Measurements from ENCODE around the gene MAF. TPM values are rescaled to one million over a fixed set of nuclear protein-coding genes. Genes with fewer than 3 reads are reported as not detected.

Gene MAF
- total and polyA plus RNA-seq, 2 of the 13 experiments (the other 11 are each of a cell fraction or from before 2014, with no cell fraction given): 0.07 to 0.31 TPM

DNA sequence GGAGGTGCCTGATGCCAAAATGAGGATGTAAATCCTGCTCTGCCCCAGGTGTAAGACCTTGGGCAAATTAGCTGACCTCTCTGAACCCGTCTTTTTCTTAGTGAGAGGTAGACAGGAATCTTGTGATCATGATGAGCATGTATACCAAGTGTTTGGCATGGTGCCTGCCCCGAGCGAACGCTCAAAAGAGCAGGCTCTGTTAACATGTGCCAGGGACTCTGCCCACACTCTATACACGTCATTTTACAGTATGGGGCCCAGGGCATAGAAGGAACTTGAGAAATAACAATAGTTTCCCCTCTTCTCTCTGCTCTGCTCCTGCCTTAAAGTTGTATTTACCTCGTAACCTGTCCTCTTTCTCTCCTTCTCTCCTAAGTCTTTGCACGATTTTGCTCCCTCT lies 9.3 kb upstream of the MAF start:
- no TSS peak for BruUV-seq (replicated peaks)
- Histone ChIP-seq H3K36me3 (replicated peaks in 1 of 2; ENCODE audit: control insufficient read depth in 1 of 2, insufficient read depth in 2 of 2, low read length in 2 of 2) (no peaks in the 10 kb centered on the region), H3K4me1 (ENCODE audit: insufficient read depth, low read length) (no peaks in the 10 kb centered on the region), H3K27ac (ENCODE audit: extremely low read length, insufficient read depth, low read length) (no peak overlapping the region), H4K20me1 (ENCODE audit: insufficient read depth, low read length) (no peaks in the 10 kb centered on the region), H3K9ac (ENCODE audit: insufficient read depth, low read depth, low read length) (no peak overlapping the region), H3K79me2 (ENCODE audit: insufficient read depth, low read length) (no peaks in the 10 kb centered on the region), H2AFZ (ENCODE audit: low read length) (no peak overlapping the region), H3K27me3 (ENCODE audit: control insufficient read depth in 1 of 2, insufficient read depth in 2 of 2, low read length in 2 of 2) (peaks cover 0 to 3% of the 10 kb centered on the region in 2 experiments; a peak in 2 of 5 replicates), H3K4me3 (replicated peaks in 1 of 3; ENCODE audit: insufficient read depth in 1 of 3, low read depth in 2 of 3, low read length in 3 of 3) (no peak overlapping the region), H3K9me3 (ENCODE audit: low read length) (no peaks in the 10 kb centered on the region), H3K4me2 (ENCODE audit: low read depth, low read length) (no peak overlapping the region)
- WGBS (ENCODE audit: low lambda C conversion rate): 25% methylated on average over 7 of the region's 7 CpGs
- POLR2A ChIA-PET: no interaction called here
- ATAC-seq: no peak
- in situ Hi-C loops (cut with HindIII; ENCODE audit: extremely low pct_ligation_motif_present, low pct_unique_long_range_greater_than_20kb) (loop anchor here (10.0 to 25.0 kb wide), 3 partner anchors 685 to 1373 kb away; no protein-coding TSS in a partner anchor), intact Hi-C loops (cut with micrococcal nuclease; ENCODE audit: unreplicated experiment) (loop anchor here (10.0 kb wide), 1 partner anchor 1105 kb away; no protein-coding TSS in a partner anchor)
- TF ChIP-seq STAG1 (CRISPR knock-in tag; IDR thresholded peaks at IDR 0.05) (no peak), CC2D1A (CRISPR knock-in tag; IDR thresholded peaks at IDR 0.05) (no peak), NR2F6 (IDR thresholded peaks at IDR 0.05) (no peak), NR2F6 (CRISPR knock-in tag; IDR thresholded peaks at IDR 0.05) (no peak), ZNF598 (CRISPR knock-in tag; IDR thresholded peaks at IDR 0.05; ENCODE audit: borderline replicate concordance) (no peak), EHMT2 (IDR thresholded peaks at IDR 0.05; ENCODE audit: borderline replicate concordance, low read depth, low read length) (no peak), ZNF34 (CRISPR knock-in tag; IDR thresholded peaks at IDR 0.05; ENCODE audit: borderline replicate concordance) (no peak), SNAPC2 (CRISPR knock-in tag; IDR thresholded peaks at IDR 0.05) (no peak), TAF1 (CRISPR knock-in tag; IDR thresholded peaks at IDR 0.05) (no peak), ZC3H13 (CRISPR knock-in tag; IDR thresholded peaks at IDR 0.05) (no peak)
- TF ChIP-seq, protein P1, sequence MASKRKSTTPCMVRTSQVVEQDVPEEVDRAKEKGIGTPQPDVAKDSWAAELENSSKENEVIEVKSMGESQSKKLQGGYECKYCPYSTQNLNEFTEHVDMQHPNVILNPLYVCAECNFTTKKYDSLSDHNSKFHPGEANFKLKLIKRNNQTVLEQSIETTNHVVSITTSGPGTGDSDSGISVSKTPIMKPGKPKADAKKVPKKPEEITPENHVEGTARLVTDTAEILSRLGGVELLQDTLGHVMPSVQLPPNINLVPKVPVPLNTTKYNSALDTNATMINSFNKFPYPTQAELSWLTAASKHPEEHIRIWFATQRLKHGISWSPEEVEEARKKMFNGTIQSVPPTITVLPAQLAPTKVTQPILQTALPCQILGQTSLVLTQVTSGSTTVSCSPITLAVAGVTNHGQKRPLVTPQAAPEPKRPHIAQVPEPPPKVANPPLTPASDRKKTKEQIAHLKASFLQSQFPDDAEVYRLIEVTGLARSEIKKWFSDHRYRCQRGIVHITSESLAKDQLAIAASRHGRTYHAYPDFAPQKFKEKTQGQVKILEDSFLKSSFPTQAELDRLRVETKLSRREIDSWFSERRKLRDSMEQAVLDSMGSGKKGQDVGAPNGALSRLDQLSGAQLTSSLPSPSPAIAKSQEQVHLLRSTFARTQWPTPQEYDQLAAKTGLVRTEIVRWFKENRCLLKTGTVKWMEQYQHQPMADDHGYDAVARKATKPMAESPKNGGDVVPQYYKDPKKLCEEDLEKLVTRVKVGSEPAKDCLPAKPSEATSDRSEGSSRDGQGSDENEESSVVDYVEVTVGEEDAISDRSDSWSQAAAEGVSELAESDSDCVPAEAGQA (IDR thresholded peaks at IDR 0.05; ENCODE audit: low read depth): no peak
- TF ChIP-seq, protein P1 (CRISPR knock-in tag; IDR thresholded peaks at IDR 0.05; ENCODE audit: borderline replicate concordance): no peak
- no peak for DNase-seq (ENCODE audit: low spot score)
- CTCF ChIA-PET (ENCODE audit: low intra/inter-chr PET ratio, low total read pairs): no interaction called here
- no peak for FAIRE-seq
